AG09309 (cell line): ENCODE results near the gene SIX1.

Experiments used
- DNase-seq: peaks from one replicate; pipeline ENCODE4 v3.0.0-alpha.2; 2010; ENCODE audit warnings: low read depth
- H3K4me3 ChIP-seq: 2 replicates; pipeline ENCODE4 v1.5.1; 2011; ENCODE audit warnings: mild to moderate bottlenecking, low read depth, low read length, moderate library complexity; ENCODE audit not compliant: control insufficient read depth
- CTCF ChIP-seq: IDR thresholded peaks from 2 replicates; pipeline ENCODE4 v1.5.1; 2011; ENCODE audit warnings: mild to moderate bottlenecking, low read depth, low read length, inconsistent platforms; ENCODE audit not compliant: insufficient read depth, control insufficient read depth; ENCODE audit errors: missing control alignments

The SIX1 gene

DNA sequence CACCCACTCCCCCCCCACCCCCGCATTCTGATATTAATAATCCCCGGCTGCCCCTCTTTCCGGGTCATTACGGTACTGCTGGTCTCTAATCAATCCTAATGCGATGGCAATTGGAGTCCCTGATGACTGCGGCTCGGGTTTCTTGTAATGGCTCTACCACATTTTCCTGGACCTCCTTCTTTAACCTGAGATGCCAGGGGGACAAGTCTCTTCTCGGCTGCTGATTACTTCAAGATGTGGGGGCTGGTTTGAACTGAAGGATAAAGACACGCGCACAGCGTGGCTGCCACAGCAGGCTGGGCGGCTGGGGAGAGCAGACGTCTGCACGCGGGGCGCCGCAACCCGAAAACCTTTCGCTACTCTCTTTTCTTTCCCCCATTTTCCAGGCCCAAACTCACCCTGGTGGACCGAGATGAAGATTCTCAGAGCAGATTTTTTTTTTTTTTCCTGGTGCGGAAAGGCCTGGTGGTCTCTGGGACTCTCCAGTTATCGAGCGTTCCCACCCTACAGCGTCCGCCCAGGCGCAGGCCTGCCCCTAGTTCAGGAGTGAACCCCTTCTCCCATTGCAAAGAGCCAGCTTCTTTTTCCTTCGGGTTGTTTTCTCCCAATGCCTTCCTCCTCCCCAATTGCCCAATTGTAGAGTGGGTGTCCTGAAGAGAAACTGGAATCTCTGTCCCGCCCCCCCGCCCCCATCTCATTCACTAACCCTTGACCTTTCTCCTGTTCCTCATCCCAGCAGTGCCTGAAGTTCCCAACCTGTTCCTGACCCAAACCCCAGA, 6.0 kb upstream of the SIX1 start:
- no peak for TF ChIP-seq CTCF
- no peak overlapping the region for H3K4me3 ChIP-seq
- no peak for DNase-seq

- no peak for DNase-seq
- H3K4me3 ChIP-seq, result no peak overlapping the region
- TF ChIP-seq CTCF, result no peak
These were observed 5.1 kb upstream of the SIX1 start for GRCh38 chr14:60654334-60654821.

DNA sequence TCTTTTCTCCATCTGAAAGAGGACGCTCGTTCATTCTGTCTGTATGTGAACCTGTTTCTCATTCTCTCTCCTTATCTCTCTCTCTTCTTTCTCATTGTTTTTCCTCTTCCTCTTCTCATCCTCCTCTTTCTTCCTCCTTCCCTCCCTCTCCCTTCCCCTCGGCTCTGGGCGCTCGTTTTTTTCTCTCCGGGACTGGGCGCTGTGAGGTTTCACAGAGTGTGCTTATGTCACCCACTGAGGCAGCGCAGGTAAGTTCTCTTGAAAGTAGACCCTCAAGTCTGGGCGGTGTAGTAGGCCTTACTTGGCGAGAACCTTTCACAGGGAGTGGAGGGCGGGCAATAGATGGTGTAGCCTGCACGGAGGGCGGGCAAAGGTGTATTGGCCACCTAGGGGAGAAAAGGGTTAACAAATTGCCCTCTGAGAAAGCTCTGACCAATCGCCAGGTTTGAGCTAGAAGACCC, 4.5 kb upstream of the SIX1 start:
- no peak for TF ChIP-seq CTCF
- DNase-seq, result no peak
- H3K4me3 ChIP-seq, result no peak overlapping the region

DNA sequence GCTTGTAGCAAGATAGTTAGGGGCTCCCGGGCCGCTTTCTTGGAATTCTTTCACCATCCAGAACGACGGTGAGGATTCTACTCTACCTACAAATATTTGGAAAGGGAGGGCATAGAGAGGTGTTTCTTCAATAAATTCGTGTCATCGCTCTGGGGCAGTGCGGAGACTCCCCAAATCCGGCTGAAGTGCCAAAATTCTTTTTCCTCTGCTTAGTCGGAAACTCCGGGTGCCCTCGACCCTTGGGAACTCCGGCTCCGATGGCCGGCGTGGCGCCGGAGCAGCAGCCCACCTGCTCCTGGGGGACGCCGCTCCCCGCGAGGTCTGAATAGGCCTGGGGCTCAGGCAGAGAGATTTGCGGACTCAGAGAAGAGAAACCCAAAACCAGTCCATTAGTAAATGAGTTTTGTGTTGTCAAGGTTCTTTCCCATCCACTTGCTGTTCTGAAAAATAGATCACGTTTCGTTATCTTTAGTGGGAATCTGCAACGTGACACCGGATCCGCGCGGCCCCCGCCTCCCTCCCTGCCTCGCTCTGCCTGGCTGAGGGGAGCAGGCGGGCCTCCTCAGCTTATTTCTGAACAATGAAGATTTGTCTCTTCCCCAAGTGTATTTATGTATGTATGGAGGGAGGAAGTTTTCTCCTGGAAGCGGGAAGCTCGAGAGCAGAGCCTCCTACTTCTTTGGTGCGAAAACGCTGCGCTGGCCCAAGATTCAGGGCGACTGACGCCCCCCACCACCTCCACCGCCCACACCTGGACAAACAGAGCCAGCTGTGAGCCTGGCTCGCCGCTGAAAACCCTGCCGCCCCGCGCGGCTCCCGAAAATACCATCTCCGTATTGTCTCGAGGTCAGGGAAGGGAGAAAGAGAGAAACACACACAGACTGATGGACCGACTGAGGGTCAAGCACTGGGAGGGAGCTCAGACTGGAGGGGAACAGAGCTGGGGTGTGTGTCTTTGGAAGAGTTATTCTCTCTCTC, 3.7 kb upstream of the SIX1 start:
- TF ChIP-seq CTCF, result no peak
- no peak for DNase-seq
- H3K4me3 ChIP-seq, result peak overlapping the region; percentile 6; the same call in 1 of the 2 replicates

- no peak for TF ChIP-seq CTCF
- no peak for DNase-seq
- no peak overlapping the region for H3K4me3 ChIP-seq
These were observed 2.8 kb upstream of the SIX1 start for GRCh38 chr14:60651796-60652673.
